DND-41 (cell line): ENCODE data around the gene TTLL11.

Source experiments
- ATAC-seq: fragments of 200-7000 bp; cut with Tn5 transposase; 3 replicates; pipeline ENCODE4 v1.9.1; 2021; ENCODE audit warnings: low read depth; ENCODE audit not compliant: insufficient read depth
- DNase-seq: peaks from one replicate; pipeline ENCODE4 v3.0.0-alpha.2; 2020
- H2AFZ ChIP-seq: 2 replicates; pipeline ENCODE4 v1.6.0; 2012; ENCODE audit warnings: low read depth, low read length
- H3K27ac ChIP-seq: 2 replicates; pipeline ENCODE4 v1.5.1; 2012; ENCODE audit warnings: low read length, inconsistent platforms
- H3K27me3 ChIP-seq: fragments of 200-600 bp; sonication (generic); 2 replicates; pipeline ENCODE4 v1.6.0; 2012; ENCODE audit warnings: low read length, mild to moderate bottlenecking, inconsistent platforms; ENCODE audit not compliant: insufficient read depth, poor library complexity
- H3K36me3 ChIP-seq: 2 replicates; pipeline ENCODE4 v1.5.1; 2012; ENCODE audit warnings: low read length, inconsistent platforms; ENCODE audit not compliant: insufficient read depth
- H3K4me1 ChIP-seq: 2 replicates; pipeline ENCODE4 v1.5.1; 2012; ENCODE audit warnings: mild to moderate bottlenecking, low read length; ENCODE audit not compliant: insufficient read depth
- H3K4me2 ChIP-seq: 2 replicates; pipeline ENCODE4 v1.6.0; 2012; ENCODE audit warnings: mild to moderate bottlenecking, moderate library complexity, low read length, inconsistent platforms; ENCODE audit not compliant: insufficient read depth
- H3K4me3 ChIP-seq, 2 experiments: fragments of 200-600 bp in 1 of 2; shearing (Covaris generic) in 1 of 2; 2 replicates each; pipeline ENCODE4 v1.5.1; 2012 to 2016; ENCODE audit warnings: inconsistent platforms in 2 of 2, low read length in 2 of 2, mild to moderate bottlenecking in 2 of 2, low read depth in 1 of 2, moderate library complexity in 1 of 2
- H3K79me2 ChIP-seq: 2 replicates; pipeline ENCODE4 v1.6.0; 2012; ENCODE audit warnings: low read length, inconsistent platforms; ENCODE audit not compliant: insufficient read depth
- H3K9ac ChIP-seq: 2 replicates; pipeline ENCODE4 v1.6.0; 2012; ENCODE audit warnings: low read depth, mild to moderate bottlenecking, inconsistent platforms, low read length, moderate library complexity
- H3K9me3 ChIP-seq: 2 replicates; pipeline ENCODE4 v1.5.1; 2012; ENCODE audit warnings: low read length, moderate library complexity, mild to moderate bottlenecking, inconsistent platforms; ENCODE audit not compliant: insufficient read depth, severe bottlenecking
- H4K20me1 ChIP-seq: 2 replicates; pipeline ENCODE4 v1.6.0; 2012; ENCODE audit warnings: low read length; ENCODE audit not compliant: insufficient read depth
- EZH2 ChIP-seq: IDR thresholded peaks from 3 replicates; pipeline ENCODE4 v1.6.1; 2012; ENCODE audit warnings: borderline replicate concordance, low read depth, mild to moderate bottlenecking, moderate library complexity, low read length, inconsistent platforms; ENCODE audit not compliant: severe bottlenecking
- TF ChIP-seq, protein P1 (sequence below): IDR thresholded peaks from 2 replicates; pipeline ENCODE4 v1.5.1; 2012; ENCODE audit warnings: borderline replicate concordance, low read length, moderate library complexity, mild to moderate bottlenecking; ENCODE audit not compliant: poor library complexity, severe bottlenecking; ENCODE audit errors: extremely low read depth

Gene TTLL11

DNA sequence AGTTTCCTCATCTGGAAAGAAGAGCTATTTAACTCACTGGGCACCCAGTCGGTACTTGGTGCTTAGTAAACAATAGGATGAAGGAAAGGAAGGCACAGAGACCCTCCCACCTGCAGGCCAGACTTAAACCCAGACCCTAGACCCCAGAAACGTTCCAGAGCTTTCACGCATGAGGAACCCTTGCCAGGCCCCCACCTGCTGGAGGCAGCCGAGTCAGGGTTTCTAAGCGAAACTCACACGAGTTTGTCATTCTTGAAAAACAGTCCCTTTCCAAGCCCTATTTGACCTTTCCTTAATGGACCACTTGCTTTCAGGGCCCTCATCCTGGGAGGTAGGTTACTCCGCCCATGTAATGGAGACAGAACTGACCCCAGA, 35.8 kb upstream of the TTLL11 start:
- TF ChIP-seq, protein P1, sequence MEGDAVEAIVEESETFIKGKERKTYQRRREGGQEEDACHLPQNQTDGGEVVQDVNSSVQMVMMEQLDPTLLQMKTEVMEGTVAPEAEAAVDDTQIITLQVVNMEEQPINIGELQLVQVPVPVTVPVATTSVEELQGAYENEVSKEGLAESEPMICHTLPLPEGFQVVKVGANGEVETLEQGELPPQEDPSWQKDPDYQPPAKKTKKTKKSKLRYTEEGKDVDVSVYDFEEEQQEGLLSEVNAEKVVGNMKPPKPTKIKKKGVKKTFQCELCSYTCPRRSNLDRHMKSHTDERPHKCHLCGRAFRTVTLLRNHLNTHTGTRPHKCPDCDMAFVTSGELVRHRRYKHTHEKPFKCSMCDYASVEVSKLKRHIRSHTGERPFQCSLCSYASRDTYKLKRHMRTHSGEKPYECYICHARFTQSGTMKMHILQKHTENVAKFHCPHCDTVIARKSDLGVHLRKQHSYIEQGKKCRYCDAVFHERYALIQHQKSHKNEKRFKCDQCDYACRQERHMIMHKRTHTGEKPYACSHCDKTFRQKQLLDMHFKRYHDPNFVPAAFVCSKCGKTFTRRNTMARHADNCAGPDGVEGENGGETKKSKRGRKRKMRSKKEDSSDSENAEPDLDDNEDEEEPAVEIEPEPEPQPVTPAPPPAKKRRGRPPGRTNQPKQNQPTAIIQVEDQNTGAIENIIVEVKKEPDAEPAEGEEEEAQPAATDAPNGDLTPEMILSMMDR = no peak
- TF ChIP-seq EZH2 = no peak
- DNase-seq (no peak), ATAC-seq (no peak)
- Histone ChIP-seq H3K27ac (no peak overlapping the region), H3K4me2 (no peak overlapping the region), H3K4me3 (no peak overlapping the region), H2AFZ (no peak overlapping the region), H3K27me3 (no peaks in the 10 kb centered on the region), H3K4me1 (no peaks in the 10 kb centered on the region), H3K9me3 (no peaks in the 10 kb centered on the region), H3K9ac (no peak overlapping the region), H4K20me1 (no peaks in the 10 kb centered on the region; the same call in none of the 2 replicates), H3K79me2 (no peaks in the 10 kb centered on the region), H3K36me3 (no peaks in the 10 kb centered on the region)

DNA sequence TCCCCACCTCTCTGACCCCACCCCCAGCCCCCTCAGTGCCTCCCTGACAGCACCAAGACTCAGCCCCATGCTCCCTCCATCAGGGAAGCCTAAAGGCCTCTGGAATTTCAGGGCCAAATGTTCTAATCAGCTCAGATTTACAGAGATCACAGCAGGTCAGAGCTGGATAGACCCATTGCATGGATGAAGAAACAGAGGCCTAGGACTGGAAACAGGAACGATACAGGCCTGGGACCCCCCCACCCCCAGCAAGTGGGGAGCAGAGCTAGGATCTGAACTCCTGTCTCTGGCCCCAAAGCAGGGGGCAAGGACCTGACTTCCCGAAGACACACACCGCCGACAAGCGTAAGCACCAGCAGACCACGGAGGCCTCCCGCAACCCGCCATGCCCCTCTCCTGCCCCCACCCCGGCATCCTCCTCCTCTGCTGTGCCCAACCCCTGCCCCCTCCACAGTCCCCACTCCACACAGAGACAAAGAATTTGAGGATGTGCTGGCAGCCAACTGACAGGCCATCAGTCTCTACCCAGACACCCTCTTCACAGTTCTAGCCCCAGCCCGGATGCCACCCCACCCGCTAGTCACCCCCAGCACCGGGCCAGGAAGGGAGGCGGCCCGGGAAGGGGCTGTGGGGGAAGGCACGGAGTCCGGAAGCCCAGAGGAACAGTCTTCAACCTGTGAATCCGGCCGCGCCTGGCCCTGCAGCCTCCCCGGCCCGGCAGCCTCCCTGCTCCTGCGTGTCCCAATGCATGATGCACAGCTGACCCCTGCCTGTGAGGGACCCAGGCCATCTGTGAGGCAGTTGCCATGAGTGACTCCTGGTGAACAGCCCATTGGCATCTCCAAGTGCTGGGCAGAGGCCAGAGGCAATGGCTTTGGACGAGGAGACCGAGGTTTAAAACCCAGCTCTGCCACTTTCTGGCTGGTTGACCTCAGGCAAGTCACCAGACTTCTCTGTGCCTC, 35.2 kb upstream of the TTLL11 start:
- no peak overlapping the region for H3K9ac ChIP-seq
- TF ChIP-seq, protein P1 = no peak
- TF ChIP-seq EZH2 = no peak
- H2AFZ ChIP-seq = no peak overlapping the region
- no peaks in the 10 kb centered on the region for H3K4me1 ChIP-seq
- no peak for ATAC-seq
- H3K4me3 ChIP-seq = no peak overlapping the region
- no peaks in the 10 kb centered on the region for H3K27me3 ChIP-seq
- H3K4me2 ChIP-seq = no peak overlapping the region
- H3K79me2 ChIP-seq = no peaks in the 10 kb centered on the region
- no peaks in the 10 kb centered on the region; the same call in none of the 2 replicates for H4K20me1 ChIP-seq
- no peak for DNase-seq
- H3K27ac ChIP-seq = no peak overlapping the region
- H3K36me3 ChIP-seq = no peaks in the 10 kb centered on the region
- H3K9me3 ChIP-seq = no peaks in the 10 kb centered on the region

DNA sequence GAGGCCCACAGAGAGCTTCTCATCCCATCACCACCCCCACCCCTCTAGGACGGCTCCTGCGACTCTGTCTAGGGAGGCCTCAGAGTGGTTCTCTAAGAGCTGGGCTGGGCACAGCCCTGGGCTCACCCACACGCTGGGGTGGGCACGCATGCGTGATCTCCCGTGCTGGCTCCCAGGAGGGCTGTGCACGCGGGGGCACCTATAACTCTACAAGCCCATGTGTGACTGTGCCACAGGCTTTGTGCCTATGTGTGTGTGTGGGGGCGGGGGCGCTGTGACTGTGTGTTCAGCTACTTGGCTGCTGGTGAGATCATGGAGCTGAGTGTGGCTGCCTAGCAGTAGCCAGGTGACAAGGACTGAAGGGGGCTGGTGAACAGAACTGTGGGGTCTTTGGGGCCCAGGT, 34.3 kb upstream of the TTLL11 start:
- H3K9ac ChIP-seq = no peak overlapping the region
- no peaks in the 10 kb centered on the region for H3K9me3 ChIP-seq
- H3K4me2 ChIP-seq = no peak overlapping the region
- no peak for ATAC-seq
- no peaks in the 10 kb centered on the region for H3K36me3 ChIP-seq
- no peak overlapping the region for H3K4me3 ChIP-seq
- no peaks in the 10 kb centered on the region for H3K79me2 ChIP-seq
- H3K27me3 ChIP-seq = no peaks in the 10 kb centered on the region
- DNase-seq = no peak
- H4K20me1 ChIP-seq = no peaks in the 10 kb centered on the region; the same call in none of the 2 replicates
- H3K27ac ChIP-seq = no peak overlapping the region
- no peak for TF ChIP-seq EZH2
- TF ChIP-seq, protein P1 = no peak
- H3K4me1 ChIP-seq = no peaks in the 10 kb centered on the region
- H2AFZ ChIP-seq = no peak overlapping the region
